AG04450 (cell line): Measurements from ENCODE around the gene SUPV3L1. TPM values are rescaled to one million over a fixed set of nuclear protein-coding genes. Genes with fewer than 3 reads are reported as not detected.

Experiments
- CTCF ChIA-PET: fragments of 300-600, 350-600 bp; formaldehyde crosslinking; extraction: SDS; loops from one replicate; lab custom pipeline; 2022; ENCODE audit warnings: antibody characterized with exemption, inconsistent platforms; lab: Charles Lee
- POLR2A ChIA-PET: fragments of 350-600 bp; formaldehyde crosslinking; extraction: SDS; loops from one replicate; lab custom pipeline; 2021; ENCODE audit warnings: antibody characterized with exemption, inconsistent platforms; lab: Yijun Ruan, JAX
- DNase-seq: peaks from one replicate; pipeline ENCODE4 v3.0.0-alpha.2; 2011; ENCODE audit warnings: low read depth, low spot score
- H3K27ac ChIP-seq: one replicate; pipeline ENCODE4 v1.5.1; 2012; ENCODE audit warnings: low read depth, low read length, control low read depth
- H3K27me3 ChIP-seq: one replicate; pipeline ENCODE4 v1.6.0; 2012; ENCODE audit warnings: low read length; ENCODE audit not compliant: control insufficient read depth, insufficient read depth
- H3K4me3 ChIP-seq: 2 replicates; pipeline ENCODE4 v1.5.1; 2011; ENCODE audit warnings: mild to moderate bottlenecking, low read depth, low read length, control low read depth
- H3K9me3 ChIP-seq: 2 replicates; pipeline ENCODE4 v1.5.1; 2012; ENCODE audit warnings: low read length; ENCODE audit not compliant: control insufficient read depth, insufficient read depth
- polyA plus RNA-seq: library from polyadenylated mRNA; depleted of rRNA; stranded (reverse); fragments of >200 nt; gene quantifications from 2 replicates; pipeline ENCODE4 v1.2.3, GENCODE V29; 2011
- TF ChIP-seq, protein P1 (sequence below): IDR thresholded peaks from 2 replicates; pipeline ENCODE4 v1.5.1; 2011; ENCODE audit warnings: low read depth, low read length, control low read depth, inconsistent platforms

SUPV3L1 gene
- polyA plus RNA-seq, 1 experiment, result 31.8 TPM

DNA sequence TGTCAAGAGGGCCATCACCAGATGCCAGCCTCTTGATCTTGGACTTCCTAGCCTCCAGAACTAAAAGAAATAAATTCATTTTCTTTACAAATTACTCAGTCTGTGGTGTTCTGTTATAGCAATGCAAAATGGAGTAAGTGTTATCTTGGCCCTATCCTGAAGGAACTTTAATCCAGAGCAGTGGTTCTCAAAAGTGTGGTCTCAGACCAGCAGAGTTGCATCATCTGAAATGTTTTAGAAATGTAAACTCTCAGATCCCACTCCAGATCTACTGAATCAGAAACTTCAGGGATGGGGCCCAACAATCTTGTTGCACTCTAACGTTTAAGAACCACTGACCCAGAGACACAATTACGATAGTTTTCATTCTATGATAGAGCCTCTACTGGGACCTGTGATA lies 3.2 kb upstream of the SUPV3L1 start:
- no peak overlapping the region for H3K27ac ChIP-seq
- TF ChIP-seq, protein P1, sequence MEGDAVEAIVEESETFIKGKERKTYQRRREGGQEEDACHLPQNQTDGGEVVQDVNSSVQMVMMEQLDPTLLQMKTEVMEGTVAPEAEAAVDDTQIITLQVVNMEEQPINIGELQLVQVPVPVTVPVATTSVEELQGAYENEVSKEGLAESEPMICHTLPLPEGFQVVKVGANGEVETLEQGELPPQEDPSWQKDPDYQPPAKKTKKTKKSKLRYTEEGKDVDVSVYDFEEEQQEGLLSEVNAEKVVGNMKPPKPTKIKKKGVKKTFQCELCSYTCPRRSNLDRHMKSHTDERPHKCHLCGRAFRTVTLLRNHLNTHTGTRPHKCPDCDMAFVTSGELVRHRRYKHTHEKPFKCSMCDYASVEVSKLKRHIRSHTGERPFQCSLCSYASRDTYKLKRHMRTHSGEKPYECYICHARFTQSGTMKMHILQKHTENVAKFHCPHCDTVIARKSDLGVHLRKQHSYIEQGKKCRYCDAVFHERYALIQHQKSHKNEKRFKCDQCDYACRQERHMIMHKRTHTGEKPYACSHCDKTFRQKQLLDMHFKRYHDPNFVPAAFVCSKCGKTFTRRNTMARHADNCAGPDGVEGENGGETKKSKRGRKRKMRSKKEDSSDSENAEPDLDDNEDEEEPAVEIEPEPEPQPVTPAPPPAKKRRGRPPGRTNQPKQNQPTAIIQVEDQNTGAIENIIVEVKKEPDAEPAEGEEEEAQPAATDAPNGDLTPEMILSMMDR, result no peak
- DNase-seq, result no peak
- CTCF ChIA-PET, result no interaction called here
- peaks cover 4% of the 10 kb centered on the region; the same call in 1 of the 2 replicates for H3K9me3 ChIP-seq
- POLR2A ChIA-PET, result no interaction called here
- no peaks in the 10 kb centered on the region for H3K27me3 ChIP-seq
- H3K4me3 ChIP-seq, result no peak overlapping the region

DNA sequence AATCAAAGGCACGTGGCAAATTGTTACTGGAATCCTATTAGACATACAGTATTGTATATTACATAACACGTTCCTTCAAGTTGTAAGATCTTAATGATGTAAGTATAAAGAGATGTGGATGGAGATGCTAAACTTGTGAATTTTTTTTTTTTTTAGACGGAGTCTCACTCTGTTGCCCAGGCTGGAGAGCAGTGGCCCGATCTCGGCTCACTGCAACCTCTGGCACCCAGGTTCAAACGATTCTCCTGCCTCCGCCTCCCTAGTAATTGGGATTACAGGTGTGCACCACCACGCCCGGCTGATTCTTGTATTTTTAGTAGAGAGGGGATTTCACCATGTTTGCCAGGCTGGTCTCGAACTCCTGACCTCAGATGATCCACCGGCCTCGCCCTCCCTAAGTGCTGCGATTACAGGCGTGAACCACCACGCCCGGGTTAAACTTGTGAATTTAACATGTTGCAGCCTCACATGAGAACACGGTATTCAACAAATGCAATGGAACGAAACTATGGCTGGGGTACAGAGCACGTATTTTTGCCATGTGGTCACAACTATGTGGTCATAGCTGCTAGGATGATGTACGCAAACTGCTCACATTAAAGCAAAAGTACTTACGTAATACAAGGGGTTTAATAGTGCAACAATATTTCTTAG lies 818 bp upstream of the SUPV3L1 start:
- Histone ChIP-seq H3K4me3 (peak overlapping the region; percentile 99), H3K9me3 (peaks cover 4% of the 10 kb centered on the region; the same call in 1 of the 2 replicates), H3K27ac (peak overlapping the region; percentile 53), H3K27me3 (no peaks in the 10 kb centered on the region)
- DNase-seq, result no peak
- ChIA-PET POLR2A (interaction anchor here (1.0 kb wide), 1 partner anchor 223 kb away, joined by 3 read pairs; the partner anchor contains the start of gene DDX21), CTCF (no interaction called here)
- TF ChIP-seq, protein P1, result no peak

DNA sequence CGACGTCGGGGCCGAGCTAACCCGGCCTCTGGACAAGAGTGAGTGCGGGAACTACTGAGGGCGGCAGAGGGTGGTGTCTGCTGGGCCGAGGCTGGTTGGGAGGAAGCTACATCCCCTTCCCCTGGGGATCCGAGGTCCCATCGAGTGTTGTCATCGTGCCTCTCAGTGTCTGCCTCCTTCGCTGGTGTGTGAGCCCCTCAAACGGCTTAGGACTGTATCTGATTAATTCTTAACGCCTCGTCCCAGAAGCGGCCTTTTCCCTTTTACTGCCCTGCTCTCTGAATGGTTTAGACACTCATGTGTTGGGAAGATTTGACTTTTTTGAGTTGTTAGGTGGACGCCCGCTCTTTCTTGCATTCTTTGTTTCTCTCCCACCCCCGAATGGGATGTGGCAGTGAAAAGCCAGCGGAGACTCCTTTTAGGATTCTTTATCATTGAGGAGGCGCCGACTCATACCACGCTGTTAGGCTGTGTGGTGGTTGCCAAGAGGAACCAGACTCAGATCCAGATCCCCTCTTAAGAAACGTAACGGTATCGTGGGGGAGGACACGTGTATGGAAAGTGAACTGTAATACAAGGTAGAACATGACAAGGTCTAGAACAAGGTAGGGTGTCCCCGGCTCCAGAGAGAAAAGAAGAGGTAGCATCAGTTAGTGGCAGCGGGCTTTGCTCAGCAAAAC lies 631 bp downstream of the SUPV3L1 start:
- Histone ChIP-seq H3K27ac (peak overlapping the region; percentile 95), H3K9me3 (peaks cover 4% of the 10 kb centered on the region; the same call in 1 of the 2 replicates), H3K4me3 (peak overlapping the region; percentile 99), H3K27me3 (no peaks in the 10 kb centered on the region)
- ChIA-PET CTCF (no interaction called here), POLR2A (interaction anchor here (1.0 kb wide), 1 partner anchor 225 kb away, joined by 3 read pairs; the partner anchor contains the start of gene DDX21)
- TF ChIP-seq, protein P1, result no peak
- DNase-seq, result no peak

DNA sequence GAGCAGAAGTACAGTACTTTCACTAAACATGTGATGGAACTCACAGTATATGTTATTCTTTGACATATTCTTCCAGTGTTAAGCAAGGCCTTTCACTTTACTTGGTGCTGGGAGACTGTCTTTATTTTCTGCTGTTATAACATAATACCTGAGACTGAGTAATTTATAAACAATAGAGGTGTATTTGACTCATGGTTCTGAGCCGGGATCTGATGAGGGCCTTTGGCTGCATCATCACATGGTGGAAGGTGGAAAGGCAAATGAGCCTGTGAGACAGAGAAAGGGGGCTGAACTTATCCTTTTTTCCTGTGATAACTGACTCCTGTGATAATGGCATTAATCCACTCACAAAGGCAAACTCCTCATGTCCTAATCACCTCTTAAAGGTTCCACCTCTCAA lies 1.4 kb downstream of the SUPV3L1 start:
- H3K9me3 ChIP-seq, result peaks cover 4% of the 10 kb centered on the region; the same call in 1 of the 2 replicates
- ChIA-PET POLR2A (no interaction called here), CTCF (no interaction called here)
- DNase-seq, result no peak
- H3K27me3 ChIP-seq, result no peaks in the 10 kb centered on the region
- no peak overlapping the region for H3K27ac ChIP-seq
- TF ChIP-seq, protein P1, result no peak
- peak overlapping the region; percentile 99; the same call in 1 of the 2 replicates for H3K4me3 ChIP-seq

DNA sequence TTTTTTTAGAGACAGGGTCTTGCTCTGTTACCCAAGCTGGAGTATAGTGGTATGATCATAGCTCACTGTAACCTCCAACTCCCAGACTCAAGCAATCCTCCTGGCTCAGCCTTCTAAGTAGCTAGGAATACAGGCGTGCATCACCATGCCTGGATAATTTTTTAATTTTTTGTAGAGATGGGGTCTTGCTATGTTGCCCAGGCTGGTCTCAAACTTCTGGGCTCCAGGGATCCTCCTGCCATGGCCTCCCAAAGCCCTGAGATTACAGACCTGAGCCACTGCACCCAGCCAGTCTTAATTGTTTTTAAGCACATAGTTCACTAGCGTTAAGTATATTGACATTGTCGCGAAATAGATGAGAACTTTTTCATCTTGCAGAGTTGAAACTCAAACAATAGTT lies 2.0 kb downstream of the SUPV3L1 start:
- POLR2A ChIA-PET, result no interaction called here
- Histone ChIP-seq H3K27me3 (no peaks in the 10 kb centered on the region), H3K4me3 (no peak overlapping the region), H3K27ac (no peak overlapping the region), H3K9me3 (peaks cover 4% of the 10 kb centered on the region; the same call in 1 of the 2 replicates)
- no peak for DNase-seq
- CTCF ChIA-PET, result no interaction called here
- TF ChIP-seq, protein P1, result no peak
